BLaER1 treated with 17β-estradiol and CSF1 and Interleukin-3, amounts not matched to agents 10 nM and 100 nM (cell line): ENCODE data around the gene PARP11.

Experiments
- H3K27ac ChIP-seq, 11 experiments: shearing (Covaris generic); formaldehyde crosslinking; 2 replicates each; pipeline ENCODE4 v1.8.1; 2022
- H3K27me3 ChIP-seq, 11 experiments: shearing (Covaris generic); formaldehyde crosslinking; 2 replicates each; pipeline ENCODE4 v1.8.1; 2022
- H3K36me3 ChIP-seq, 11 experiments: shearing (Covaris generic); formaldehyde crosslinking; 2 replicates each; pipeline ENCODE4 v1.8.1; 2022
- H3K4me1 ChIP-seq, 10 experiments: shearing (Covaris generic); formaldehyde crosslinking; 2 replicates each; pipeline ENCODE4 v1.8.1; 2022
- H3K4me2 ChIP-seq, 11 experiments: shearing (Covaris generic); formaldehyde crosslinking; 2 replicates each; pipeline ENCODE4 v1.8.1; 2022
- H3K4me3 ChIP-seq, 10 experiments: shearing (Covaris generic); formaldehyde crosslinking; 2 replicates each; pipeline ENCODE4 v1.8.1; 2022
- H3K9ac ChIP-seq, 11 experiments: shearing (Covaris generic); formaldehyde crosslinking; 2 replicates each; pipeline ENCODE4 v1.8.1; 2022
- H3K9me3 ChIP-seq, 11 experiments: shearing (Covaris generic); formaldehyde crosslinking; replicated peaks in 1 of 11; 2 replicates each; pipeline ENCODE4 v1.8.1; 2022
- H4K20me1 ChIP-seq, 11 experiments: shearing (Covaris generic); formaldehyde crosslinking; 2 replicates each; pipeline ENCODE4 v1.8.1; 2022
- Cebpa-rat ChIP-seq, 11 experiments: shearing (Covaris generic); IDR thresholded peaks; 2 replicates each; pipeline ENCODE4 v1.8.1; 2022

The PARP11 gene, protein sequence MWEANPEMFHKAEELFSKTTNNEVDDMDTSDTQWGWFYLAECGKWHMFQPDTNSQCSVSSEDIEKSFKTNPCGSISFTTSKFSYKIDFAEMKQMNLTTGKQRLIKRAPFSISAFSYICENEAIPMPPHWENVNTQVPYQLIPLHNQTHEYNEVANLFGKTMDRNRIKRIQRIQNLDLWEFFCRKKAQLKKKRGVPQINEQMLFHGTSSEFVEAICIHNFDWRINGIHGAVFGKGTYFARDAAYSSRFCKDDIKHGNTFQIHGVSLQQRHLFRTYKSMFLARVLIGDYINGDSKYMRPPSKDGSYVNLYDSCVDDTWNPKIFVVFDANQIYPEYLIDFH

GRCh38 chr12:3872800-3873636, at the start of gene PARP11:
PARP11 (minus strand) TSS chr12:3873399; CDS start chr12:3873229, 170 bp downstream.
- Histone ChIP-seq H3K36me3 (peaks cover 0 to 6% (median 0%) of the 10 kb centered on the region in 11 experiments; a peak in 4 of 22 replicates), H3K4me2 (peak within 1 kb of the TSS; percentile 79 to 96 (median 91)), H3K9me3 (peaks cover 0 to 15% (median 9%) of the 10 kb centered on the region in 11 experiments; a peak in 9 of 22 replicates), H3K27ac (peak within 1 kb of the TSS; percentile 82 to 96 (median 87)), H3K4me3 (peak within 1 kb of the TSS; percentile 61 to 84 (median 80)), H3K27me3 (no peaks in the 10 kb centered on the region), H3K9ac (peak within 1 kb of the TSS; percentile 82 to 94 (median 87)), H3K4me1 (peaks cover 30 to 39% (median 37%) of the 10 kb centered on the region in 10 experiments), H4K20me1 (no peaks in the 10 kb centered on the region; a peak in 1 of 22 replicates)
- TF ChIP-seq Cebpa-rat (IDR thresholded peaks at IDR 0.05): no peak

DNA sequence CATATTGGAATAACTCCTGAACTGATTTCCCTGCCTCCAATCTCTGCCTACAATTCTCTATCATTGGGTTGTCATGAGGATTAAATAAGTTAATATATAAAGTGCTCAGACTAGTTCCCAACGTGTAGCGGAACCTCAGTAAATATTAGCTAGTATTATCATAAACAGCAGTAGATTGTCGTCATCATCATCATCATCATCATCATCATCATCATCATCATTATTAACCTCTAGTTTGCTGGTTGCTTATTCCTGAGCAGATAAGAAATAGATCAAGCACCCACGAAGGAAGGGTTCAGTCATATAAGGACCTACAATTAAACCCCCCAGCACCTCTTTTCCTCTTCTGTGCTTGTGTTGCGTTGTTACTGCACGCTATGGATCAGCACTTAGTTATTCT, 48.8 kb upstream of the PARP11 start:
- H3K27me3 ChIP-seq: no peaks in the 10 kb centered on the region
- no peaks in the 10 kb centered on the region; a peak in 1 of 22 replicates for H3K9me3 ChIP-seq
- H3K27ac ChIP-seq: no peak overlapping the region
- H3K36me3 ChIP-seq: no peaks in the 10 kb centered on the region
- TF ChIP-seq Cebpa-rat (IDR thresholded peaks at IDR 0.05): no peak
- H3K9ac ChIP-seq: no peak overlapping the region
- H3K4me1 ChIP-seq: no peaks in the 10 kb centered on the region
- H3K4me3 ChIP-seq: no peak overlapping the region
- no peaks in the 10 kb centered on the region for H4K20me1 ChIP-seq
- H3K4me2 ChIP-seq: no peak overlapping the region

GRCh38 chr12:3921526-3921925, 48.3 kb upstream of the PARP11 start:
- no peak overlapping the region for H3K4me3 ChIP-seq
- H3K36me3 ChIP-seq: no peaks in the 10 kb centered on the region
- no peaks in the 10 kb centered on the region for H3K4me1 ChIP-seq
- H3K9me3 ChIP-seq: no peaks in the 10 kb centered on the region; a peak in 1 of 22 replicates
- no peak overlapping the region for H3K9ac ChIP-seq
- H3K27ac ChIP-seq: no peak overlapping the region
- no peaks in the 10 kb centered on the region for H3K27me3 ChIP-seq
- TF ChIP-seq Cebpa-rat (IDR thresholded peaks at IDR 0.05): no peak
- H3K4me2 ChIP-seq: no peak overlapping the region
- no peaks in the 10 kb centered on the region for H4K20me1 ChIP-seq

- Histone ChIP-seq H3K4me1 (no peaks in the 10 kb centered on the region), H3K27ac (no peak overlapping the region), H3K9ac (no peak overlapping the region), H3K9me3 (no peaks in the 10 kb centered on the region), H3K4me2 (no peak overlapping the region), H3K27me3 (no peaks in the 10 kb centered on the region), H3K36me3 (no peaks in the 10 kb centered on the region), H4K20me1 (no peaks in the 10 kb centered on the region), H3K4me3 (no peak overlapping the region)
- no peak for TF ChIP-seq Cebpa-rat (IDR thresholded peaks at IDR 0.05)
These were observed 47.9 kb upstream of the PARP11 start for GRCh38 chr12:3921151-3921471.

- no peak overlapping the region for H3K4me3 ChIP-seq
- no peak for TF ChIP-seq Cebpa-rat (IDR thresholded peaks at IDR 0.05)
- H3K4me2 ChIP-seq: no peak overlapping the region
These were observed 47.4 kb upstream of the PARP11 start for GRCh38 chr12:3920351-3921150.

DNA sequence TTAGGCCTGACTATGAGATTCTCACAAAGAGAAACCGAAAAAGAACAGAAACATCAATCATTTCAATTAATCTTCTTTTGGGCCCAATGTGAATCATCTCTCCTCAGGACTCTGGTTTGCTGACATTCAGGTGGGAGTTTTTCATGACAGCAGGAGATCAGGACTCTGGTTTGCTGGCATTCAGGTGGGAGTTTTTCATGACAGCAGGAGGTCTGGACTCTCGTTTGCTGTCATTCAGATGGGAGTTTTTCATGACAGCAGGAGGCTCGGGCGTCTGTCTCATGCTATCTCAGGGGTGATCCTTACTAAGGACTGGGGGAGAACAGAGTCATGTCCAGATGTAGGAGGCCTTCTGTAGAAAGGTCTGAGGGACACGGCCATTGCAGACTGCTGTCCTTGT, 40.1 kb upstream of the PARP11 start:
- Histone ChIP-seq H3K27me3 (no peaks in the 10 kb centered on the region), H3K27ac (no peak overlapping the region), H4K20me1 (no peaks in the 10 kb centered on the region), H3K36me3 (no peaks in the 10 kb centered on the region), H3K9ac (no peak overlapping the region), H3K4me1 (peaks cover 0 to 3% (median 0%) of the 10 kb centered on the region in 10 experiments; a peak in 4 of 20 replicates), H3K4me2 (no peak overlapping the region), H3K4me3 (no peak overlapping the region), H3K9me3 (peaks cover 20 to 49% (median 36%) of the 10 kb centered on the region in 11 experiments)
- no peak for TF ChIP-seq Cebpa-rat (IDR thresholded peaks at IDR 0.05)

More at GRCh38 chr12:3920351-3921150, 47.4 kb upstream of the PARP11 start:
- Histone ChIP-seq H4K20me1 (no peaks in the 10 kb centered on the region), H3K27me3 (no peaks in the 10 kb centered on the region), H3K27ac (no peak overlapping the region), H3K9me3 (no peaks in the 10 kb centered on the region), H3K9ac (no peak overlapping the region), H3K36me3 (no peaks in the 10 kb centered on the region), H3K4me1 (no peaks in the 10 kb centered on the region)

GRCh38 chr12:3912863-3913262, 39.7 kb upstream of the PARP11 start:
- no peak overlapping the region for H3K9ac ChIP-seq
- H3K4me1 ChIP-seq: peaks cover 0 to 6% (median 1%) of the 10 kb centered on the region in 10 experiments; a peak in 8 of 20 replicates
- no peak for TF ChIP-seq Cebpa-rat (IDR thresholded peaks at IDR 0.05)
- H3K4me3 ChIP-seq: no peak overlapping the region
- H3K4me2 ChIP-seq: no peak overlapping the region
- H3K36me3 ChIP-seq: no peaks in the 10 kb centered on the region
- no peaks in the 10 kb centered on the region for H4K20me1 ChIP-seq
- H3K27me3 ChIP-seq: no peaks in the 10 kb centered on the region
- H3K9me3 ChIP-seq: peaks cover 20 to 49% (median 36%) of the 10 kb centered on the region in 11 experiments
- no peak overlapping the region for H3K27ac ChIP-seq

DNA sequence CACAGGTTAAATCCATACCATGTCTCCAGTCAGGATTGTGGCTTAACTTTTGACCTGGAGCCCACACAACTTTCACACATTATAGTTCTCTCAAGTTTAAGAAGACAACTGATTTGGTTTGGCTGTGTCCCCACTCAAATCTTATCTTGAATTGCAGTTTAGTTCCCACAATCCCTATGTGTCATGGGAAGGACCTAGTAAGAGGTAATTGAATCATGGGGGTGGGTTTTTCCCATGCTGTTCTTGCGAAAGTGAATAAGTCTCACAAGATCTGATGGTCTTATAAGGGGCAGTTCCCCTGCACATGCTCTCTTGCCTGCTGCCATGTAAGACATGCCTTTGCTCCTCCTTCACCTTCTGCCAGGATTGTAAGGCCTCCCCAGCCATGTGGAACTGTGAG, 38.2 kb upstream of the PARP11 start:
- H3K9me3 ChIP-seq: peaks cover 20 to 49% (median 36%) of the 10 kb centered on the region in 11 experiments
- no peak overlapping the region for H3K27ac ChIP-seq
- no peak overlapping the region for H3K4me3 ChIP-seq
- no peak for TF ChIP-seq Cebpa-rat (IDR thresholded peaks at IDR 0.05)
- H3K9ac ChIP-seq: no peak overlapping the region
- peaks cover 0 to 18% (median 10%) of the 10 kb centered on the region in 10 experiments; a peak in 14 of 20 replicates for H3K4me1 ChIP-seq
- no peaks in the 10 kb centered on the region for H3K27me3 ChIP-seq
- no peak overlapping the region for H3K4me2 ChIP-seq
- H3K36me3 ChIP-seq: no peaks in the 10 kb centered on the region
- no peaks in the 10 kb centered on the region for H4K20me1 ChIP-seq

DNA sequence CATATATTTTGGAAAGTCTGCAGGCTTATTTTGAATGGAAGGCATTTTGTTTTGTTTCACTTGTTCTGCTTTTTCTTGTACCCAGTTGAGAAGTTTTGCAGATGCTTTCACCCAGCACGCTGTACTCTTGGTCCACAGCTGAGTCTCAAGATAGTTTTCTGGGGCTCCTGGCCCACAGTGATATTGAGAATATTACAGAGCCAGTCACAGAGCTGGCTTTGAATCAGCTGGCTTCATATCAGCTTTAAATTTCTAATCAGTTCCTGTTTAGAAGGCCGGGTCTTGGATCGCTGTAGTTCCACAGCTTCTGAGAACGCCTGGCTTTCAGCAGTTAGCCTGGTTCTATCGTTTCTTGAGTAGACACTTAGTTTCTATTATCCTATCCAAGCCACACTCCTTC, 32.5 kb upstream of the PARP11 start:
- H4K20me1 ChIP-seq: no peaks in the 10 kb centered on the region
- no peak for TF ChIP-seq Cebpa-rat (IDR thresholded peaks at IDR 0.05)
- no peak overlapping the region for H3K4me2 ChIP-seq
- H3K36me3 ChIP-seq: no peaks in the 10 kb centered on the region
- no peaks in the 10 kb centered on the region for H3K27me3 ChIP-seq
- no peak overlapping the region for H3K27ac ChIP-seq
- H3K4me3 ChIP-seq: no peak overlapping the region
- H3K4me1 ChIP-seq: peaks cover 0 to 19% (median 10%) of the 10 kb centered on the region in 10 experiments; a peak in 14 of 20 replicates
- no peak overlapping the region for H3K9ac ChIP-seq
- peaks cover 3 to 20% (median 13%) of the 10 kb centered on the region in 11 experiments; a peak in 21 of 22 replicates for H3K9me3 ChIP-seq
